SK-N-SH (cell line): ENCODE data around the gene SPTLC2.

Experiments
- CTCF ChIP-seq: fragments of 200-600 bp; sonication (generic); IDR thresholded peaks from 2 replicates; pipeline ENCODE4 v1.6.1; 2017; ENCODE audit warnings: antibody characterized with exemption, mild to moderate bottlenecking, moderate library complexity
- EP300 ChIP-seq, 2 experiments: IDR thresholded peaks; 2 replicates each; pipeline versions ENCODE4 v1.4.0 to v1.6.1; 2012; ENCODE audit warnings: borderline replicate concordance in 1 of 2, low read depth in 1 of 2, low read length in 1 of 2
- MXI1 ChIP-seq: IDR thresholded peaks from 2 replicates; pipeline ENCODE4 v1.6.1; 2012; ENCODE audit warnings: mild to moderate bottlenecking, low read depth, low read length, improper control_type of control experiment
- NFIC ChIP-seq: IDR thresholded peaks from 2 replicates; pipeline ENCODE4 v1.4.0; 2012; ENCODE audit warnings: borderline replicate concordance
- POLR2AphosphoS5 ChIP-seq: IDR thresholded peaks from 2 replicates; pipeline ENCODE4 v1.6.1; 2012; ENCODE audit warnings: low read depth, low read length
- RCOR1 ChIP-seq: fragments of 150-350 bp; IDR thresholded peaks from 2 replicates; pipeline ENCODE4 v1.6.1; 2017; ENCODE audit warnings: antibody characterized with exemption, low read length
- USF2 ChIP-seq: fragments of 150-350 bp; IDR thresholded peaks from 2 replicates; pipeline ENCODE4 v1.6.1; 2017; ENCODE audit warnings: antibody characterized with exemption, low read length, low read depth, borderline replicate concordance
- YY1 ChIP-seq: IDR thresholded peaks from 2 replicates; pipeline ENCODE4 v1.4.0; 2012; ENCODE audit warnings: low read depth, mild to moderate bottlenecking
- TF ChIP-seq, protein P1 (sequence below): IDR thresholded peaks from 2 replicates; pipeline ENCODE4 v1.4.0; 2012; ENCODE audit warnings: low read depth, borderline replicate concordance

- no peak for TF ChIP-seq NFIC
- no peak for TF ChIP-seq CTCF
- no peak for TF ChIP-seq USF2
- TF ChIP-seq EP300 (IDR thresholded peaks at IDR 0.05; ENCODE audit: borderline replicate concordance in 1 of 2, low read depth in 1 of 2, low read length in 1 of 2): no peak
- no peak for TF ChIP-seq POLR2AphosphoS5
- TF ChIP-seq YY1: no peak
- TF ChIP-seq, protein P1, sequence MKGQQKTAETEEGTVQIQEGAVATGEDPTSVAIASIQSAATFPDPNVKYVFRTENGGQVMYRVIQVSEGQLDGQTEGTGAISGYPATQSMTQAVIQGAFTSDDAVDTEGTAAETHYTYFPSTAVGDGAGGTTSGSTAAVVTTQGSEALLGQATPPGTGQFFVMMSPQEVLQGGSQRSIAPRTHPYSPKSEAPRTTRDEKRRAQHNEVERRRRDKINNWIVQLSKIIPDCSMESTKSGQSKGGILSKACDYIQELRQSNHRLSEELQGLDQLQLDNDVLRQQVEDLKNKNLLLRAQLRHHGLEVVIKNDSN: no peak
- no peak for TF ChIP-seq RCOR1
- no peak for TF ChIP-seq MXI1
These were observed 6.8 kb upstream of the SPTLC2 start for GRCh38 chr14:77623201-77623600.
